Hepatocyte (in vitro differentiated cells): ENCODE data around the gene IL13RA2.

Experiments used
- EZH2 ChIP-seq: fragments of 200-600 bp; sonication (generic); IDR thresholded peaks from 2 replicates; pipeline ENCODE4 v1.6.1; 2016; ENCODE audit warnings: antibody characterized with exemption, mild to moderate bottlenecking, borderline replicate concordance
- EZH2phosphoT487 ChIP-seq: fragments of 200-600 bp; sonication (generic); IDR thresholded peaks from one replicate; pipeline ENCODE4 v1.6.1; 2018; ENCODE audit warnings: antibody characterized with exemption, mild to moderate bottlenecking, low read depth, moderate library complexity; ENCODE audit not compliant: unreplicated experiment, severe bottlenecking
- TF ChIP-seq, protein P1 (sequence below): fragments of 200-600 bp; sonication (generic); IDR thresholded peaks from 2 replicates; pipeline ENCODE4 v1.5.1; 2016; ENCODE audit warnings: antibody characterized with exemption, mild to moderate bottlenecking; ENCODE audit not compliant: poor library complexity

GRCh38 chrX:115018944-115019343 is 1.5 kb upstream of the IL13RA2 start:
- TF ChIP-seq, protein P1, sequence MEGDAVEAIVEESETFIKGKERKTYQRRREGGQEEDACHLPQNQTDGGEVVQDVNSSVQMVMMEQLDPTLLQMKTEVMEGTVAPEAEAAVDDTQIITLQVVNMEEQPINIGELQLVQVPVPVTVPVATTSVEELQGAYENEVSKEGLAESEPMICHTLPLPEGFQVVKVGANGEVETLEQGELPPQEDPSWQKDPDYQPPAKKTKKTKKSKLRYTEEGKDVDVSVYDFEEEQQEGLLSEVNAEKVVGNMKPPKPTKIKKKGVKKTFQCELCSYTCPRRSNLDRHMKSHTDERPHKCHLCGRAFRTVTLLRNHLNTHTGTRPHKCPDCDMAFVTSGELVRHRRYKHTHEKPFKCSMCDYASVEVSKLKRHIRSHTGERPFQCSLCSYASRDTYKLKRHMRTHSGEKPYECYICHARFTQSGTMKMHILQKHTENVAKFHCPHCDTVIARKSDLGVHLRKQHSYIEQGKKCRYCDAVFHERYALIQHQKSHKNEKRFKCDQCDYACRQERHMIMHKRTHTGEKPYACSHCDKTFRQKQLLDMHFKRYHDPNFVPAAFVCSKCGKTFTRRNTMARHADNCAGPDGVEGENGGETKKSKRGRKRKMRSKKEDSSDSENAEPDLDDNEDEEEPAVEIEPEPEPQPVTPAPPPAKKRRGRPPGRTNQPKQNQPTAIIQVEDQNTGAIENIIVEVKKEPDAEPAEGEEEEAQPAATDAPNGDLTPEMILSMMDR: no peak
- no peak for TF ChIP-seq EZH2phosphoT487
- no peak for TF ChIP-seq EZH2
